ENCODE results near the gene TNS1. TPM values are rescaled to one million over a fixed set of nuclear protein-coding genes. Genes with fewer than 3 reads are reported as not detected.

The TNS1 gene
- total and polyA plus RNA-seq, 8 donors = 38.5 to 166 (median 102) TPM

- no peak overlapping the region for H3K4me3 ChIP-seq
- intact Hi-C loops (cut with DNase I) = no loop called here
- WGBS, 2 donors = 85 to 88% methylated on average over 3 of the region's 3 CpGs
- DNase-seq = peak in 1 of 6 donors; percentile 49
- no peak for FAIRE-seq
- ATAC-seq = peak in 1 of 4 donors; percentile 20
- no peaks in the 10 kb centered on the region for H3K9me3 ChIP-seq
- TF ChIP-seq CTCF (IDR thresholded peaks at IDR 0.05) = no peak
- peak overlapping the region in 1 of 4 donors; percentile 5 for H3K27ac ChIP-seq
- H3K27me3 ChIP-seq = no peaks in the 10 kb centered on the region
- H3K4me1 ChIP-seq = no peaks in the 10 kb centered on the region
- peaks cover 0 to 66% (median 51%) of the 10 kb centered on the region in 3 donors for H3K36me3 ChIP-seq
Measured at GRCh38 chr2:217834057-217834620, 168.7 kb downstream of the TNS1 start.

GRCh38 chr2:217833439-217833838 lies 169.4 kb downstream of the TNS1 start:
- Histone ChIP-seq H3K27ac (no peak overlapping the region), H3K36me3 (peaks cover 0 to 69% (median 51%) of the 10 kb centered on the region in 3 donors), H3K27me3 (no peaks in the 10 kb centered on the region), H3K4me3 (no peak overlapping the region), H3K4me1 (no peaks in the 10 kb centered on the region), H3K9me3 (no peaks in the 10 kb centered on the region)
- ATAC-seq (no peak), FAIRE-seq (no peak), DNase-seq (peak in 1 of 6 donors; percentile 20)
- intact Hi-C loops (cut with DNase I) = no loop called here
- WGBS, 2 donors = 90 to 95% methylated on average over 8 of the region's 8 CpGs
- no peak for TF ChIP-seq CTCF (IDR thresholded peaks at IDR 0.05)

GRCh38 chr2:217832987-217833386 lies 169.8 kb downstream of the TNS1 start:
- Histone ChIP-seq H3K9me3 (no peaks in the 10 kb centered on the region), H3K27me3 (no peaks in the 10 kb centered on the region), H3K4me3 (no peak overlapping the region), H3K36me3 (peaks cover 0 to 70% (median 51%) of the 10 kb centered on the region in 3 donors), H3K4me1 (peaks cover 0 to 2% (median 0%) of the 10 kb centered on the region in 3 donors), H3K27ac (no peak overlapping the region)
- intact Hi-C loops (cut with DNase I) = no loop called here
- 80 to 82% methylated on average over 15 of the region's 15 CpGs for WGBS, 2 donors
- no peak for FAIRE-seq
- TF ChIP-seq CTCF (IDR thresholded peaks at IDR 0.05) = no peak
- DNase-seq = peak in 1 of 6 donors; percentile 20
- ATAC-seq = no peak

GRCh38 chr2:217832115-217832514 lies 170.7 kb downstream of the TNS1 start:
- 47 to 59% methylated on average over 5 of the region's 5 CpGs for WGBS, 2 donors
- no peak overlapping the region for H3K27ac ChIP-seq
- no peak for TF ChIP-seq CTCF (IDR thresholded peaks at IDR 0.05)
- peaks cover 0 to 8% (median 0%) of the 10 kb centered on the region in 3 donors for H3K4me1 ChIP-seq
- intact Hi-C loops (cut with DNase I) = no loop called here
- FAIRE-seq (no peak), DNase-seq (peak in 1 of 6 donors; percentile 30), ATAC-seq (no peak)
- H3K27me3 ChIP-seq = no peaks in the 10 kb centered on the region
- peaks cover 0 to 70% (median 51%) of the 10 kb centered on the region in 3 donors for H3K36me3 ChIP-seq
- H3K9me3 ChIP-seq = no peaks in the 10 kb centered on the region
- H3K4me3 ChIP-seq = no peak overlapping the region

- DNase-seq = peak in 1 of 6 donors; percentile 58
- intact Hi-C loops (cut with DNase I) = no loop called here
- peaks cover 0 to 8% (median 0%) of the 10 kb centered on the region in 3 donors for H3K4me1 ChIP-seq
Measured at GRCh38 chr2:217831306-217831705, 171.5 kb downstream of the TNS1 start.

More at GRCh38 chr2:217831306-217831705, 171.5 kb downstream of the TNS1 start:
- H3K4me3 ChIP-seq = no peak overlapping the region
- H3K27me3 ChIP-seq = no peaks in the 10 kb centered on the region
- 90 to 94% methylated on average over 10 of the region's 10 CpGs for whole genome bisulfite sequencing, 2 donors
- no peaks in the 10 kb centered on the region for H3K9me3 ChIP-seq
- FAIRE-seq = no peak
- no peak overlapping the region for H3K27ac ChIP-seq
- no peak for TF ChIP-seq CTCF (IDR thresholded peaks at IDR 0.05)
- ATAC-seq = no peak
- H3K36me3 ChIP-seq = peaks cover 0 to 69% (median 51%) of the 10 kb centered on the region in 3 donors

All from pancreas (tissue), 10 donors.